Activated B cell treated with CpG ODN at 0.5 μM for 24 hours (primary cell): ENCODE measurements around the gene TSG101. TPM values are rescaled to one million over a fixed set of nuclear protein-coding genes. Genes with fewer than 3 reads are reported as not detected.

Experiments
- ATAC-seq: fragments of 200-7000 bp; cut with Tn5 transposase; one replicate; pipeline ENCODE4 v1.10.0; 2021; ENCODE audit warnings: low read depth, mild to moderate bottlenecking, moderate library complexity
- CTCF ChIA-PET: fragments of 350-600 bp; sonication (Branson Sonifier 250); formaldehyde crosslinking; loops from one replicate; lab custom pipeline; 2021; ENCODE audit warnings: antibody characterized with exemption; lab: Charles Lee
- POLR2A ChIA-PET: fragments of 350-600 bp; sonication (Branson Sonifier 250); formaldehyde crosslinking; loops from one replicate; lab custom pipeline; 2021; ENCODE audit warnings: antibody characterized with exemption; lab: Charles Lee
- DNase-seq: peaks from one replicate; pipeline ENCODE4 v3.0.0; 2022
- H3K27ac Mint-ChIP-seq: one replicate; pipeline ENCODE4 v1.8.0; 2020; ENCODE audit warnings: mixed read lengths
- H3K27me3 Mint-ChIP-seq: one replicate; pipeline ENCODE4 v1.8.0; 2021; ENCODE audit warnings: mixed read lengths
- H3K36me3 Mint-ChIP-seq: one replicate; pipeline ENCODE4 v1.8.0; 2021; ENCODE audit warnings: low read depth, mixed read lengths
- H3K4me1 Mint-ChIP-seq: one replicate; pipeline ENCODE4 v1.8.0; 2021; ENCODE audit warnings: mixed read lengths
- H3K4me3 Mint-ChIP-seq: one replicate; pipeline ENCODE4 v1.8.0; 2020; ENCODE audit warnings: mild to moderate bottlenecking, mixed read lengths
- H3K9me3 Mint-ChIP-seq: one replicate; pipeline ENCODE4 v1.8.0; 2020; ENCODE audit warnings: mixed read lengths
- CTCF ChIP-seq: fragments of 200-600 bp; IDR thresholded peaks from one replicate; pipeline ENCODE4 v1.8.0; 2022; ENCODE audit warnings: antibody characterized with exemption, mild to moderate bottlenecking
- intact Hi-C: fragments of 100-400 bp; cut with micrococcal nuclease; formaldehyde crosslinking; loops from one replicate; pipeline ENCODE4 v1.15.1; 2024
- total RNA-seq: library from RNA; stranded (reverse); gene quantifications from 2 replicates; pipeline ENCODE4 v1.2.3, GENCODE V29; 2022

The TSG101 gene
- total RNA-seq, 1 donor from 2014 or later, result 45.3 TPM

DNA sequence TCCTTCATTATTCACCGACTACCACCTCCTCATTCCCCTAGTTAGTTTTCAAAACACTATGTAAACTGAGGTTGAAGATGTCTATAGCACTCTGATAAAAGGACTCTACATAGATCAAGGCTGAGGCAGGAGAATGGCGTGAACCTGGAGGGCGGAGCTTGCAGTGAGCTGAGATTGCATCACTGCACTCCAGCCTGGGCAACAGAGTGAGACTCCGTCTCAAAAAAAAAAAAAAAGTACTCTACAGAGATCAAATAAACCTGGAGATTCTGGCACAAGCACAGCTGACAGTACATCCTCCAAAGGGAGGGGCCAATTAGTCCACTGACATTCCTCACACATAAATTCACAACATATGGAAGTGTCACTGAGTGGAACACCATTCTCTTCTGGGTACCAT is 31.0 kb downstream of the TSG101 start:
- ATAC-seq (no peak), DNase-seq (no peak)
- Mint-ChIP-seq H3K9me3 (no peaks in the 10 kb centered on the region), H3K4me3 (no peak overlapping the region), H3K36me3 (peaks cover 76% of the 10 kb centered on the region), H3K27ac (peak overlapping the region; percentile 70), H3K4me1 (peaks cover 14% of the 10 kb centered on the region), H3K27me3 (no peaks in the 10 kb centered on the region)
- no peak for TF ChIP-seq CTCF
- ChIA-PET POLR2A (interaction anchor here (1.2 kb wide), 1 partner anchor 31 kb away, joined by 4 read pairs; the partner anchor contains the start of gene TSG101), CTCF (no interaction called here)
- intact Hi-C loops, result loop anchor here (10.0 kb wide), 1 partner anchor 171 kb away; the partner anchor contains the start of genes GTF2H1 and HPS5

DNA sequence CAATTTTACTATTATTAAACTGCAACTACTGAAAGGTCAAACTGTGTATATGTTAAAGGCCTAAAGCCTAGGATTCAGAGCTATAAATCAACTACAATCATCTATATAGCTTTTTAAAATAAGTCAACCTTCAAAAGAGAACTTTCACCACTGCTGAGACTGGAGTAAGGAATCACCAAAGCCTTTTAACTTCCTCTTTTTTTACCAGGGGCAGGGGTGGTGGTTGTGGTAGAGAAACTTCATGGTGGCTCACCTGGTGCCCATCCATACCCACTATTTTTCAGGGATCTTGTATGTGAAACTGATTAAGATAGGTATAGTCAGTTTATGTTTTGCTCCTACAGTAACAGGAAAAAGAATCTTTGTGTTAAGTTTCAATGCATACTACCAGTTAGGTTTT is 31.5 kb downstream of the TSG101 start:
- ChIA-PET POLR2A (interaction anchor here (1.2 kb wide), 1 partner anchor 31 kb away, joined by 4 read pairs; the partner anchor contains the start of gene TSG101), CTCF (interaction anchor here (1.1 kb wide), 1 partner anchor 251 kb away, joined by 3 read pairs; no protein-coding TSS in a partner anchor)
- Mint-ChIP-seq H3K4me3 (no peak overlapping the region), H3K27ac (peak overlapping the region; percentile 70), H3K27me3 (no peaks in the 10 kb centered on the region), H3K4me1 (peaks cover 14% of the 10 kb centered on the region), H3K36me3 (peaks cover 76% of the 10 kb centered on the region), H3K9me3 (no peaks in the 10 kb centered on the region)
- intact Hi-C loops, result loop anchor here (10.0 kb wide), 1 partner anchor 170 kb away; the partner anchor contains the start of genes GTF2H1 and HPS5
- no peak for TF ChIP-seq CTCF
- DNase-seq, result no peak
- ATAC-seq, result peak; percentile 56

- no peak overlapping the region for H3K27ac Mint-ChIP-seq
- ChIA-PET POLR2A (no interaction called here), CTCF (no interaction called here)
- H3K36me3 Mint-ChIP-seq, result peaks cover 80% of the 10 kb centered on the region
- H3K4me1 Mint-ChIP-seq, result peaks cover 14% of the 10 kb centered on the region
- no peak for TF ChIP-seq CTCF
- no peaks in the 10 kb centered on the region for H3K27me3 Mint-ChIP-seq
- ATAC-seq (no peak), DNase-seq (no peak)
- intact Hi-C loops, result loop anchor here (10.0 kb wide), 1 partner anchor 169 kb away; the partner anchor contains the start of genes GTF2H1 and HPS5
- no peak overlapping the region for H3K4me3 Mint-ChIP-seq
- H3K9me3 Mint-ChIP-seq, result no peaks in the 10 kb centered on the region
Observed at GRCh38 chr11:18493310-18493709, 33.4 kb downstream of the TSG101 start.

DNA sequence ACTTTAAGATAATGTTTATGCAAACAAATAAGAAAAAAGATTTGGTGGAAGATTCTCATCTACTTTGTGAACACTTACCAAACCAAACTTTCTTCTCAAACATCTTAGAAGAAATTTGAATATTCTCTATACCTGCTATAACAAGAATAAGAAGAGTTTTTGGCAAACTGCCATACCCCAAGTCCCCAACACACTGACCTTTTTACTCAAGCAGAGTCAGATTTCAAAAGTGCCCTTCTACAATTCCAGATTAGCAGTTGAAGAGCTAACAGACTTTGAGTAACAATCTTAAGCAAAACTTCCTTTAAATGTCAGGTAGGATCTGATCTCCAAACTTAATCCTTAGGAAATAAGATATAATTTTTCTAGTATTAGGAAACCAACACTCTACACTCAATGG is 33.9 kb downstream of the TSG101 start:
- POLR2A ChIA-PET, result no interaction called here
- CTCF ChIA-PET, result no interaction called here
- Mint-ChIP-seq H3K4me3 (no peak overlapping the region), H3K27ac (no peak overlapping the region), H3K36me3 (peaks cover 80% of the 10 kb centered on the region), H3K4me1 (peaks cover 14% of the 10 kb centered on the region), H3K9me3 (no peaks in the 10 kb centered on the region), H3K27me3 (no peaks in the 10 kb centered on the region)
- intact Hi-C loops, result loop anchor here (10.0 kb wide), 1 partner anchor 168 kb away; the partner anchor contains the start of genes GTF2H1 and HPS5
- ATAC-seq (no peak), DNase-seq (no peak)
- TF ChIP-seq CTCF, result no peak

DNA sequence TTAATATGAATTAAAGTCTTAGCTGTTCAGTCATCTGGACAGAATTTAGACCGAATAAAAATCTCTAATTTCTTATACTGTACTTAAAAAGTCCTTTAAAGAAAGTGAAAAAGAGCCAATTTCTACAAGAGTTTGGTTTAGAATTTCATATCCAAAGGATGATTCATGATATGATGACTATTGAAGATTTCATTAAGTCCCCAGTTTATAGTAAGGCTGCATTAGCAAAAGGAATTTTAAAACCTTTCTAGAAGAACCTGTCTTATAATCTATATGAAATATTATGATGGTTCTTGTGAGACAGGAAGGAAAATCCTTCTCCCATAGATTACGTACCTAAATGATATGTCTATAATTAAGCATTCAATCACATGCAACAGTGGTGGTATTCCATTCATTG is 34.8 kb downstream of the TSG101 start:
- Mint-ChIP-seq H3K27ac (no peak overlapping the region), H3K4me1 (peaks cover 14% of the 10 kb centered on the region), H3K27me3 (no peaks in the 10 kb centered on the region), H3K36me3 (peaks cover 78% of the 10 kb centered on the region), H3K9me3 (no peaks in the 10 kb centered on the region), H3K4me3 (no peak overlapping the region)
- intact Hi-C loops, result loop anchor here (10.0 kb wide), 1 partner anchor 167 kb away; the partner anchor contains the start of genes GTF2H1 and HPS5
- POLR2A ChIA-PET, result no interaction called here
- ATAC-seq, result no peak
- no peak for DNase-seq
- TF ChIP-seq CTCF, result no peak
- CTCF ChIA-PET, result interaction anchor here (1.2 kb wide), 1 partner anchor 248 kb away, joined by 6 read pairs; no protein-coding TSS in a partner anchor
